ENCODE results near the gene SLC19A1. TPM values are rescaled to one million over a fixed set of nuclear protein-coding genes. Genes with fewer than 3 reads are reported as not detected.
A peak's percentile ranks its signal among the peaks of the same experiment; 100 is the strongest.

SLC19A1 gene
- total RNA-seq, 1 donor from 2014 or later, result 6.5 TPM

- H3K27ac Mint-ChIP-seq (ENCODE audit: unreplicated experiment), result no peak overlapping the region
- TF ChIP-seq CTCF (IDR thresholded peaks at IDR 0.05), result no peak
- H3K9me3 Mint-ChIP-seq (ENCODE audit: low read depth), result no peaks in the 10 kb centered on the region
These were observed 34.2 kb downstream of the SLC19A1 start for GRCh38 chr21:45507888-45508508.

GRCh38 chr21:45507523-45507875, 34.7 kb downstream of the SLC19A1 start:
- Mint-ChIP-seq H3K27me3 (ENCODE audit: low read depth) (no peaks in the 10 kb centered on the region), H3K4me3 (ENCODE audit: unreplicated experiment) (no peak overlapping the region), H3K36me3 (ENCODE audit: low read depth) (peaks cover 16% of the 10 kb centered on the region), H3K27ac (ENCODE audit: unreplicated experiment) (no peak overlapping the region), H3K9me3 (ENCODE audit: low read depth) (no peaks in the 10 kb centered on the region), H3K4me1 (ENCODE audit: low read depth) (no peaks in the 10 kb centered on the region)
- DNase-seq (ENCODE audit: low spot score), result peak; percentile 74
- TF ChIP-seq CTCF (IDR thresholded peaks at IDR 0.05), result no peak

More at GRCh38 chr21:45507888-45508508, 34.2 kb downstream of the SLC19A1 start:
- no peak overlapping the region for H3K4me3 Mint-ChIP-seq (ENCODE audit: unreplicated experiment)
- H3K36me3 Mint-ChIP-seq (ENCODE audit: low read depth), result peaks cover 13% of the 10 kb centered on the region
- no peaks in the 10 kb centered on the region for H3K4me1 Mint-ChIP-seq (ENCODE audit: low read depth)
- no peaks in the 10 kb centered on the region for H3K27me3 Mint-ChIP-seq (ENCODE audit: low read depth)
- peak; percentile 24 for DNase-seq (ENCODE audit: low spot score)

DNA sequence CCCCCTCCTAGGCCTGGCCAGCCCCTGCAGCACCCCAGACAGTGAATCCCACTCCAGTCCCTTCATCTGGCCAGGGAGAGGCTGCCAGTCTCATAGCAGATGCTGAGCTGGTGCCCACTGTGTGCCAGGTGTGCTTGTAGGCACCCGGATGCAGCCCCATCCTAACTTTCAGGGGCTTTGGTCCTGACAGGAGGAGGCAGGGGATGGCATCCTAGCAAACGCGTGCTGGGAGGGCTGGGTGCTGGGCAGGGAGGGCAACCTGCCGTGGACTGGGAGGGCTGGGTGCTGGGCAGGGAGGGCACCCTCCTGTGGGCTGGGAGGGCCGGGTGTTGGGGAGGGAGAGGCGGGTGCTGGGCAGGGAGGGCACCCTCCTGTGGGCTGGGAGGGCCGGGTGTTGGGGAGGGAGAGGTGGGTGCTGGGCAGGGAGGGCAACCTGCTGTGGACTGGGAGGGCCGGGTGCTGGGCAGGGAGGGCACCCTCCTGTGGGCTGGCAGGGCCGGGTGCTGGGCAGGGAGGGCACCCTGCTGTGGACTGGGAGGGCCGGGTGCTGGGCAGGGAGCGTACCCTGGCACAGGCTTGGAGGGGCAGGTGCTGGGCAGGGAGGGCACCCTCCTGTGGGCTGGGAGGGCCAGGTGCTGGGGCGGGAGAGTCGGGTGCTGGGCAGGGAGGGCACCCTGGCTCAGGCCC, 35.3 kb downstream of the SLC19A1 start:
- no peak for TF ChIP-seq CTCF (IDR thresholded peaks at IDR 0.05)
- DNase-seq (ENCODE audit: low spot score), result peak; percentile 59
- Mint-ChIP-seq H3K27me3 (ENCODE audit: low read depth) (no peaks in the 10 kb centered on the region), H3K4me1 (ENCODE audit: low read depth) (no peaks in the 10 kb centered on the region), H3K27ac (ENCODE audit: unreplicated experiment) (peak overlapping the region; percentile 12), H3K36me3 (ENCODE audit: low read depth) (peaks cover 20% of the 10 kb centered on the region), H3K4me3 (ENCODE audit: unreplicated experiment) (no peak overlapping the region), H3K9me3 (ENCODE audit: low read depth) (no peaks in the 10 kb centered on the region)

GRCh38 chr21:45506241-45506817, 35.9 kb downstream of the SLC19A1 start:
- no peaks in the 10 kb centered on the region for H3K9me3 Mint-ChIP-seq (ENCODE audit: low read depth)
- no peak overlapping the region for H3K27ac Mint-ChIP-seq (ENCODE audit: unreplicated experiment)
- H3K4me1 Mint-ChIP-seq (ENCODE audit: low read depth), result no peaks in the 10 kb centered on the region
- no peak overlapping the region for H3K4me3 Mint-ChIP-seq (ENCODE audit: unreplicated experiment)
- peaks cover 17% of the 10 kb centered on the region for H3K36me3 Mint-ChIP-seq (ENCODE audit: low read depth)
- TF ChIP-seq CTCF (IDR thresholded peaks at IDR 0.05), result no peak
- no peaks in the 10 kb centered on the region for H3K27me3 Mint-ChIP-seq (ENCODE audit: low read depth)
- peak; percentile 85 for DNase-seq (ENCODE audit: low spot score)

GRCh38 chr21:45505416-45506021, 36.7 kb downstream of the SLC19A1 start:
- H3K9me3 Mint-ChIP-seq (ENCODE audit: low read depth), result no peaks in the 10 kb centered on the region
- DNase-seq (ENCODE audit: low spot score), result peak; percentile 87
- TF ChIP-seq CTCF (IDR thresholded peaks at IDR 0.05), result no peak
- H3K27ac Mint-ChIP-seq (ENCODE audit: unreplicated experiment), result no peak overlapping the region
- H3K4me1 Mint-ChIP-seq (ENCODE audit: low read depth), result no peaks in the 10 kb centered on the region
- no peaks in the 10 kb centered on the region for H3K27me3 Mint-ChIP-seq (ENCODE audit: low read depth)
- H3K4me3 Mint-ChIP-seq (ENCODE audit: unreplicated experiment), result no peak overlapping the region
- peaks cover 15% of the 10 kb centered on the region for H3K36me3 Mint-ChIP-seq (ENCODE audit: low read depth)
